ENCODE results near the gene MYL12A. TPM values are rescaled to one million over a fixed set of nuclear protein-coding genes. Genes with fewer than 3 reads are reported as not detected.

MYL12A gene
- polyA plus RNA-seq, 4 donors = 270 to 708 (median 541) TPM

DNA sequence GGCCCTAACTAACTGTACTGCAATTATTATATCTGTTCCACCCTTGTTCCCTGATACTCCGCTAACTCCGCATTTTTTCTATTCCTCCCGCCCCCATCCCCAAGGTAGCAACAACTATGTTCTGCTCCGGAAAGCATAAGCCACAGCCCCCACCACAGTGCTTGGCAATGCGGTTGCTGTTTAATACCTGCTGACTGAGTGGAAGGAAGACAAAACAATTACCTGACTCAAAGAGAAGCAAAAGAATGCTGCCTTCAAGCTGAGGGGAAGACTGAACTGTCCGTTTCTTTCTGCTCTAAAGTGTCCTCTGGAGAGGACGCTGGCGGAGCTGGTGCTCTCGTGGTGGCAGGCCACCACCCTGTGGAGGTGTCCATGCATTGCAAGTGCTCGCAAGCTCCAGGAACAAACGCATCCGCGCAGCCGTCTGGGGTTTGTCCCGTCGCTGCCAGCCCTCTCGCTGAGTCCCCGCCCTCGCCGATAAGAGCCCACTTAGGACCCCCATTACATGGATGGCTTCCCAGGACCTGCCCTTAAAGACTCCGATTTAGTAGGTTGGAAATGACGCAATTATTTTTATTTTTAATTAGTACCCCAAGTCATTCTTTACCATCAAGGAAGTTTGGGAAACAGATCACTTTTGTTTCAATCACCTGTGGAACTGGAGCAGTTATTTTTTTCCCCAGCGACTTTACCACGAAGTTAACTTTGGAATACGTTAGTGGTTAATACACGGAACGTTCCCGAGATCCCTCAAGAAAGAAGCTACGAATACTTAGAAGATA lies 1.6 kb upstream of the MYL12A start:
- H3K4me1 ChIP-seq (ENCODE audit: control insufficient read depth in 3 of 3, insufficient read depth in 2 of 3, low read depth in 1 of 3, low read length in 2 of 3) = peaks cover 0 to 15% (median 8%) of the 10 kb centered on the region in 3 donors
- WGBS, 3 donors = 6 to 12% (median 8%) methylated on average over 29 of the region's 29 CpGs
- H3K4me3 ChIP-seq (ENCODE audit: low read depth in 1 of 3, low read length in 3 of 3) = peak overlapping the region; percentile 22 to 83 (median 80)
- FAIRE-seq = no peak
- peaks cover 0 to 5% (median 0%) of the 10 kb centered on the region in 3 donors for H3K36me3 ChIP-seq (ENCODE audit: control insufficient read depth in 3 of 3, insufficient read depth in 2 of 3, low read depth in 1 of 3, low read length in 3 of 3)
- H3K9me3 ChIP-seq (ENCODE audit: control insufficient read depth in 2 of 2, insufficient read depth in 1 of 2, low read depth in 1 of 2, low read length in 1 of 2) = peaks cover 0 to 22% of the 10 kb centered on the region in 2 donors
- peak overlapping the region; percentile 94 to 100 (median 99) for H3K27ac ChIP-seq (ENCODE audit: low read depth in 1 of 3, low read length in 2 of 3)
- H3K27me3 ChIP-seq (ENCODE audit: control insufficient read depth in 3 of 3, insufficient read depth in 3 of 3, low read length in 3 of 3) = no peaks in the 10 kb centered on the region
- DNase-seq = peak; percentile 92 to 95

DNA sequence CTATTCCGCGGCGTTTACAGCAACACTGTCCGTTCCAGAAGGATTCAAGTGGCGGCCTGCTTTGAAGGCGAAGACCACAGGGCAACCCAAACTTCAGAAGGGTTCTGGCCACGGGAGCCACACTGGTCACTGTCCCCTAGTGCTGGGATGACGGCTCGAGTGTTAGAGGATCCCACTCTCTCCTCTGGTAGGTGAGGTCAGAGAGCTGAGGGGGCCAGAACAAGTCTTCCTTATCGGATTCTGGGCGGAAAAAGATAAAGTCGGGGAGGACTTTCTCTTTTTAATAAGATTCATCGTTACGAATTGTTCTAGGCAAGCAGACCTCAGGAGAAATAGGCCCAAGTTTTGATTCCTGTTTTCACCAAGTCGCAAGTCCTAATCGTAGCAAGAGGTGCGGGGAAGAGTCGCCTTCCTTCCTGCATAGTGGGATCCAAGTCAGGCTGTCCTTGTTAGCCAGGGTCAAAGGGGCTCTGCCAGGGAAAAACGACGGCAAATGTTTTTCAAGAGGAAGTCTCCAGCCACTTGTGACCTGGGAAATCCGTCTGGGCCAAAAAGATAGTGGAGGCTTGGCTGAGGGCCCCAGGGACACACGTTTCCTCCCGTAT lies 864 bp upstream of the MYL12A start:
- peak overlapping the region; percentile 80 to 100 (median 83) for H3K4me3 ChIP-seq (ENCODE audit: low read depth in 1 of 3, low read length in 3 of 3)
- no peak for FAIRE-seq
- DNase-seq = peak in 1 of 2 donors; percentile 64
- peaks cover 0 to 15% of the 10 kb centered on the region in 2 donors for H3K9me3 ChIP-seq (ENCODE audit: control insufficient read depth in 2 of 2, insufficient read depth in 1 of 2, low read depth in 1 of 2, low read length in 1 of 2)
- H3K36me3 ChIP-seq (ENCODE audit: control insufficient read depth in 3 of 3, insufficient read depth in 2 of 3, low read depth in 1 of 3, low read length in 3 of 3) = peaks cover 0 to 5% (median 0%) of the 10 kb centered on the region in 3 donors
- H3K27ac ChIP-seq (ENCODE audit: low read depth in 1 of 3, low read length in 2 of 3) = peak overlapping the region; percentile 94 to 100 (median 99)
- 26 to 38% (median 30%) methylated on average over 23 of the region's 23 CpGs for WGBS, 3 donors
- peaks cover 0 to 15% (median 8%) of the 10 kb centered on the region in 3 donors for H3K4me1 ChIP-seq (ENCODE audit: control insufficient read depth in 3 of 3, insufficient read depth in 2 of 3, low read depth in 1 of 3, low read length in 2 of 3)
- H3K27me3 ChIP-seq (ENCODE audit: control insufficient read depth in 3 of 3, insufficient read depth in 3 of 3, low read length in 3 of 3) = no peaks in the 10 kb centered on the region

DNA sequence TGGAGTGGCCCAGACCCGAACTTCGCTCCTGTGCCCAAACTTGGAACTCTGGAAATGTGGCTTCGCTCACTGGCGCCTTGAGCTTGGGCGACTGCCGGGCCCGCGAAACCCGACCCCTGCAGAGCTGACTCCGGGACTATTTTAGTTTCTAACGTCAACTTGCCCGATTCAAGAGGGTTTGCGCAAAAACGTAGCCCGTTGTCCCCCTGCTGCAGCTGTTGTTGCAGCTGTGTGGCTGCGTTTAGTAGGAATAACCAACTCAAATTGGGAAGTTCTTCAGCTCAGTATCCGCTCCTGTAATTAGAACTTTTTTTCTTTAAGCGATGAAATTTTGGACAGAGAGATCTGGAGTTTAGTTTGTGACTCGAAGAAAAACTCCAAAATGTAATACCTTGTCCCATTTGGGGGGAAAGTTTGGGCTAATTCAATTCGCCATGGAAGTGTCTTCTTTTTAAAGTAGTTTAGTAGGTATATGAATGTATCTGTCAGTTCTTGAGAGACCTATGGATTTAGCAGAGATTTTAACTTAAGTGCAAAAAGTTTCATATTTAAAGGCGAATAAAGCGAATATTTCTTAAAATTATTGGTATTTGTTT lies 559 bp downstream of the MYL12A start:
- Histone ChIP-seq H3K36me3 (ENCODE audit: control insufficient read depth in 3 of 3, insufficient read depth in 2 of 3, low read depth in 1 of 3, low read length in 3 of 3) (peaks cover 0 to 5% (median 1%) of the 10 kb centered on the region in 3 donors), H3K27me3 (ENCODE audit: control insufficient read depth in 3 of 3, insufficient read depth in 3 of 3, low read length in 3 of 3) (no peaks in the 10 kb centered on the region), H3K9me3 (ENCODE audit: control insufficient read depth in 2 of 2, insufficient read depth in 1 of 2, low read depth in 1 of 2, low read length in 1 of 2) (peaks cover 0 to 7% of the 10 kb centered on the region in 2 donors), H3K4me1 (ENCODE audit: control insufficient read depth in 3 of 3, insufficient read depth in 2 of 3, low read depth in 1 of 3, low read length in 2 of 3) (peaks cover 2 to 15% (median 8%) of the 10 kb centered on the region in 3 donors), H3K4me3 (ENCODE audit: low read depth in 1 of 3, low read length in 3 of 3) (peak overlapping the region; percentile 80 to 100 (median 83)), H3K27ac (ENCODE audit: low read depth in 1 of 3, low read length in 2 of 3) (peak overlapping the region; percentile 94 to 100 (median 99))
- WGBS, 3 donors = 0% methylated on average over 22 of the region's 22 CpGs
- no peak for FAIRE-seq
- DNase-seq = no peak

DNA sequence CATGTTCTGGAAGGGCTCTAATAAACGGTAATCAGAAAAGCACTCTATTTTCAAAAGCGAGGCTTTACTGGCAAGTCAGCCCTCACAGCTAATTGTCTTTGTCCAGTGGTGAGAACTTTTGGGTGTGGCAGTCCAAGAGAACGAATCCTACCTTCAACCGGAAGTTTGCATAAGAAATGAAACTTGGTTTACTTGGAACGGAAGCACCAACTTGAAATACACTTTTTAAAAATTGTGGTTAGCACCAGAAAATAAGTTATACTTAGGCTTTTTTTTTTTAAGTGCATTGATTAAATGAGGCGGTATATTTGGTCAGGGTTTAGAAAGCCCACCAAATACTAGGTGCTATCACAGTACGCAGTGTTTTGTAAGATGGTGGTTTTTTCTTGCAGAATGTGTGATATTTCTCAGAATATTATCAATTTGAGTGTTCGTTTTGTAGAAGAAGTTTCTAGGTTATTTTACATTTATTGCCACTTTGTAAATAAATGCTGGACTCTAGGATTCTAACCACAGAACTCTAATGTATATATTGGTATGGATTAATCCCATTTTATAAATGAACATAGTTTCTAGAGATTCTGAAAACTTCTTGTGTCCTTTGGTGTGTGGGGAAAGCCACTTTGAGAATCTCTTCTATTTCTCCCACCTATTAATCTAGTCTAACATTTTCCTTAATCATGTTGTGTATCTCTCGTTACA lies 1.2 kb downstream of the MYL12A start:
- Histone ChIP-seq H3K27me3 (ENCODE audit: control insufficient read depth in 3 of 3, insufficient read depth in 3 of 3, low read length in 3 of 3) (no peaks in the 10 kb centered on the region), H3K27ac (ENCODE audit: low read depth in 1 of 3, low read length in 2 of 3) (peak overlapping the region; percentile 94 to 100 (median 99)), H3K36me3 (ENCODE audit: control insufficient read depth in 3 of 3, insufficient read depth in 2 of 3, low read depth in 1 of 3, low read length in 3 of 3) (peaks cover 2 to 7% (median 2%) of the 10 kb centered on the region in 3 donors), H3K4me1 (ENCODE audit: control insufficient read depth in 3 of 3, insufficient read depth in 2 of 3, low read depth in 1 of 3, low read length in 2 of 3) (peaks cover 2 to 15% (median 8%) of the 10 kb centered on the region in 3 donors), H3K9me3 (ENCODE audit: control insufficient read depth in 2 of 2, insufficient read depth in 1 of 2, low read depth in 1 of 2, low read length in 1 of 2) (peaks cover 0 to 7% of the 10 kb centered on the region in 2 donors), H3K4me3 (ENCODE audit: low read depth in 1 of 3, low read length in 3 of 3) (peak overlapping the region; percentile 56 to 83 (median 80))
- WGBS, 3 donors = 5 to 6% (median 5%) methylated on average over 9 of the region's 9 CpGs
- no peak for FAIRE-seq
- DNase-seq = peak; percentile 85 to 92

DNA sequence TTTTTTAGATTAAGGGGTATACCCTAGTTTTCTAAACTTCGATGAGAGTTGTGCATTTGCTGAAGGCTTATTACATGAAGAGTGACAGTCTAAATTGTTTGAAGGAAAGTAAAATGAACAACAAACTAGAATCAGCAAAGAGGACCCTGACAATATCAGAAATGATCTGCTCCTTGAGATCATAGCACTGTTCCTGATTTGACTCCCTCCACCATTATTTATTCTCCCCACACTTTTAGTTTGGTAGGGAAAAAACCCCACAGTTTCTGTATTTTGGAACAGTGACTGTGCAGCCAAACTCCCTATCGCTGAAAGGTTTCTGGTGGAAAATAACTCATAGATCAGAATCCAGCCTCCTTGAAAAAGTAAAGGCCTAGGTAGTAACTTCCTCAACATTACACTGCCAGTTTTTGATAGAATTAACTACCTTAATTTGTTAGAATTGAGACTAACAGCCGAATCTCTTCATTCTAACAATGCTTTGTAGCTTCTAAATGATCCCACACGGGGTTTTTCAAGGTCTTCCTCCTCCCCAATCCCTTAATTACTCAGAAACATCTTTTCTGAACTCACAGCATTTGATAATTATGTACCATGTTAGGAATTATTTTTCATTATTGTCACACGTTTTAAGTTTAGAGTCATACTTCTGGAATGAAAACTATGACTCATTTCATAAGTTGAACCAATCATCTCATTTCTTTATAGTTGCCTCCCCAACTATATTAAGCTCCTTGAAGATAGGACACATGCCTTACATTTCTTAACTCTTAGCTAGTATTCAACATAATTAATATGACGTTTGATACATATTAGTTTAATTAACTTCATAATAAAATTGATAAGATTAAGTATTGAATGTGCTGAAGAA lies 2.9 kb downstream of the MYL12A start:
- WGBS, 3 donors = 24 to 30% (median 27%) methylated on average over 6 of the region's 6 CpGs
- Histone ChIP-seq H3K27me3 (ENCODE audit: control insufficient read depth in 3 of 3, insufficient read depth in 3 of 3, low read length in 3 of 3) (no peaks in the 10 kb centered on the region), H3K9me3 (ENCODE audit: control insufficient read depth in 2 of 2, insufficient read depth in 1 of 2, low read depth in 1 of 2, low read length in 1 of 2) (peaks cover 0 to 7% of the 10 kb centered on the region in 2 donors), H3K4me1 (ENCODE audit: control insufficient read depth in 3 of 3, insufficient read depth in 2 of 3, low read depth in 1 of 3, low read length in 2 of 3) (peaks cover 2 to 12% (median 8%) of the 10 kb centered on the region in 3 donors), H3K36me3 (ENCODE audit: control insufficient read depth in 3 of 3, insufficient read depth in 2 of 3, low read depth in 1 of 3, low read length in 3 of 3) (peaks cover 2 to 14% (median 12%) of the 10 kb centered on the region in 3 donors), H3K4me3 (ENCODE audit: low read depth in 1 of 3, low read length in 3 of 3) (no peak overlapping the region), H3K27ac (ENCODE audit: low read depth in 1 of 3, low read length in 2 of 3) (peak overlapping the region in 2 of 3 donors; percentile 8 to 82)
- FAIRE-seq = no peak
- DNase-seq = peak in 1 of 2 donors; percentile 41

DNA sequence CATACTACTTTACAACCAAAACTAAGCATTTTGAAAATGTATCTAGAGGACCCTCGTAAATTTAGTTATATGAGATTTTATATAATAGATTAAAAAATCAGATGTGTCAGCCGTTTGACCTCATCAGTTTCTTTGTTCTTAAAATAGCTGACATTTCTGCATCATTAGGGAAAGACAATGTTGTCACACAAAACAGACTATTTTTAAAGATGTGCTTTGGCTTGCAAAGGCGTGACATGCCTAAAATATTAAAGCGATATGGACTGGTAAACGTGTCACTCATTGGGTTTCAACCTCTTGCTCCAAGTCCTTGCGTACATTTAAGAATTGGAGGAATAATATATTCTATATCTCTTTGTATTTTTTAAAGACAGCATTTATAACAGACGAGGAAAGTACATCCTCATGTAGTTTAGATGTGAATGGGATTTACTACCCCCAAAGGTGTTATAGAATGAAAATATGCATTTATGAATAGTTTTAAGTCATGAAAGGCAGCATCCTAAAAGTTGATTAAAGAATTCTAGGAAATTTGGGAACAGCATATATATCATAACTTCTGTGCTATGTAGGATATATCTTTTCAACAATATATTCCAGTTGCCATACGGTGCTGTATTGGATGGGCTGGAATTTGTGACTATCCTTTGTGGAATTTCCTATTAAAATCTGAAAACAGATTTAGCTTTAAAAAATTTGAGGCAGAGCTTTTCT lies 3.8 kb downstream of the MYL12A start:
- FAIRE-seq (no peak), DNase-seq (no peak)
- H3K4me1 ChIP-seq (ENCODE audit: control insufficient read depth in 3 of 3, insufficient read depth in 2 of 3, low read depth in 1 of 3, low read length in 2 of 3) = peaks cover 2 to 8% (median 8%) of the 10 kb centered on the region in 3 donors
- H3K36me3 ChIP-seq (ENCODE audit: control insufficient read depth in 3 of 3, insufficient read depth in 2 of 3, low read depth in 1 of 3, low read length in 3 of 3) = peaks cover 2 to 17% (median 14%) of the 10 kb centered on the region in 3 donors
- H3K4me3 ChIP-seq (ENCODE audit: low read depth in 1 of 3, low read length in 3 of 3) = no peak overlapping the region
- H3K27me3 ChIP-seq (ENCODE audit: control insufficient read depth in 3 of 3, insufficient read depth in 3 of 3, low read length in 3 of 3) = no peaks in the 10 kb centered on the region
- no peak overlapping the region for H3K27ac ChIP-seq (ENCODE audit: low read depth in 1 of 3, low read length in 2 of 3)
- H3K9me3 ChIP-seq (ENCODE audit: control insufficient read depth in 2 of 2, insufficient read depth in 1 of 2, low read depth in 1 of 2, low read length in 1 of 2) = peaks cover 0 to 7% of the 10 kb centered on the region in 2 donors
- WGBS, 3 donors = 66 to 76% (median 68%) methylated on average over 8 of the region's 8 CpGs

DNA sequence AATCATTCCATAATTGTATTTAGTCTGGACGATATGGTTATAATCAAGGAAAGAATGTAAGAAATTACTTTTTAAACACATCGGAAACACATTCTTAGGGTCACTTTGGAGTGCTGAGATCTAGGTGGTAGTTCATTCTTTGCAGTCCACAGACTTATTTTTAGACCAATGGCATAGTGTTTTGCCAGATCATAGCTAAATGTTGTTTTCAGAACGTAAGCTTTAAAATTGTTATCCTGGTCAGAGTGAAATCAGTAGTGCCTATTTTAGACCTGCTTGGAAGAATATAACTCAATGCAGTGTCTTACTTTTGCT lies 4.3 kb downstream of the MYL12A start:
- Histone ChIP-seq H3K36me3 (ENCODE audit: control insufficient read depth in 3 of 3, insufficient read depth in 2 of 3, low read depth in 1 of 3, low read length in 3 of 3) (peaks cover 2 to 21% (median 16%) of the 10 kb centered on the region in 3 donors), H3K9me3 (ENCODE audit: control insufficient read depth in 2 of 2, insufficient read depth in 1 of 2, low read depth in 1 of 2, low read length in 1 of 2) (peaks cover 0 to 2% of the 10 kb centered on the region in 2 donors), H3K27ac (ENCODE audit: low read depth in 1 of 3, low read length in 2 of 3) (no peak overlapping the region), H3K4me3 (ENCODE audit: low read depth in 1 of 3, low read length in 3 of 3) (no peak overlapping the region), H3K27me3 (ENCODE audit: control insufficient read depth in 3 of 3, insufficient read depth in 3 of 3, low read length in 3 of 3) (no peaks in the 10 kb centered on the region), H3K4me1 (ENCODE audit: control insufficient read depth in 3 of 3, insufficient read depth in 2 of 3, low read depth in 1 of 3, low read length in 2 of 3) (peaks cover 2 to 7% (median 3%) of the 10 kb centered on the region in 3 donors)
- FAIRE-seq (no peak), DNase-seq (no peak)
- 64 to 82% (median 76%) methylated on average over 3 of the region's 3 CpGs for WGBS, 3 donors

Data from small intestine (tissue), 7 donors.